NCI-H1436 treated with DMSO at 0.1 percent for 48 hours (cell line): ENCODE measurements around the gene BBS1.

ENCODE experiments used
- DNase-seq: peaks from one replicate; lab custom pipeline; 2025; lab: John Stamatoyannopoulos, UW

Gene BBS1

DNA sequence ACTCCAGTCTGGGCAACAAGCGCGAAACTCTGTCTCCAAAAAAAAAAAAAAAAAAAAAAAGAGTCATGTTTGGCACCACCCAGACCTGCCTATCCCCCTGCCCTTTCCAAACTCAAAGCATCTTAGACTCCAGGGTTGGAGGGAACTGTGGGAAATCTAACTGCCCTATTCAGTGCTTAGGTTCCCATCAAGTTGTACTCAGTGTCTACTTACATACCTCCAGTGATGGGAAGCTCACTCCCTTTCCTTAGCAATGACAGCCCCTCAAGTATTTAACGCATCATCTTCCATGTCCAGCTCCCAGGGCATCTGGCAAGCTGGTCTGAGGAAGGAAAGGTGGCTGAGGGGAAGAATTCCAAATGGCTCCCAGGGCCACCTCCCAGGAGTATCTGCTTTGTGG, 39.3 kb downstream of the BBS1 start:
- DNase-seq: no peak

DNA sequence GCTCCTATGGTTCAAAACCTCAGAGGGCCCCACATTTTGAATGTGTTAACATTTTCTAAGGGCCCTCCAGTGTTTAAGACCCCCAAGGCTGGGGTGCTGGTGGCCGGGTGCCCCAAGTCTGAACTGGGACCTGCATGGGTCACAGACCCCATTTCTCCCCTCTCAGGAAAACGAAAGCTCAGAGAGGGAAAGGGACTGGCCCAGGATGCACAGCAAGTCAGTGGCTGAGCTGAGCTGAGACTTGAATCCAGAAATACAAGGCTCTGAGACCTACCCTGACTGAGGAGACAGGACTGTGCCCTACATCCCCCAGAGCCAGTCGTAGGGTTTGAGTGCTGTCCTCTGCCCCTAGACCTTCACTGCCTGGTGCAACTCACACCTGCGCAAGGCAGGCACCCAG, 40.5 kb downstream of the BBS1 start:
- DNase-seq: no peak

DNA sequence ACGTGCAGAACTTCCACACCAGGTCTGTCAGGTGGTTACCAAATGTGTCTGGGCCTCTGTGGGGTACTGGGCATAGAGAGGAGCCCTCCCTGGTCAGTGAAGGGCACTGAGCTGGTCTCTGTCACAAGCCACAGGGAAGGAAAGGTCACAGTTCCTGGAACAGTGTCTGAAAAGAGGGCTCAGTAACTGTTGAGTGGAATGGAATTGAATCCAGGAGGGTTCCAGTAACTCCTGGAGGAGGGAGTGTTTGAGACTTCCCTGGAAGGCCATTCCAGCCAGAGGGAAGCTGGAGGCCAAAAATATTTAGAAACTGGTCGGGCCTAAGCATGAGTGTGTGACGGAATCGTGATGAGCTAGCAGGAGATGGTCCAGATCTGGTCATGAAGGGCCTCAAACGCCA, 44.2 kb downstream of the BBS1 start:
- DNase-seq: no peak

GRCh38 chr11:66555416-66555815, 45.0 kb downstream of the BBS1 start:
- no peak for DNase-seq

DNA sequence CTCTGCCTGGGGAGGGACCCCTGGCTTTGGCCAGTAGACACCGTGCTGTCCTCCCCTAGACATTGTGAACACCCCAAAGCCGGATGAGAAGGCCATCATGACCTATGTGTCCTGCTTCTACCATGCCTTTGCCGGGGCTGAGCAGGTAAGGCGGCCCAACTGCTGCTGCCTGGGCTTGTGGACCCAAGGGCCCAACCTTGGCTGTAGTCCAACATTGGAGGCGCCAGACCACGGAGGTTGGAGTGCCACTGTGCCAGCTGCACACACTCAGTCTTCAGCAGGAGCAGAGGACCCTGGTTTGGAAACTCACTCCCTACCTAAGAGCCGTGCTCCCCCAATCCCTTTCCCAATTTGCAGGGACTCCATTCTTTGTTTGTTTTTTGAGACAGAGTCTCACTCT, 45.7 kb downstream of the BBS1 start:
- no peak for DNase-seq

DNA sequence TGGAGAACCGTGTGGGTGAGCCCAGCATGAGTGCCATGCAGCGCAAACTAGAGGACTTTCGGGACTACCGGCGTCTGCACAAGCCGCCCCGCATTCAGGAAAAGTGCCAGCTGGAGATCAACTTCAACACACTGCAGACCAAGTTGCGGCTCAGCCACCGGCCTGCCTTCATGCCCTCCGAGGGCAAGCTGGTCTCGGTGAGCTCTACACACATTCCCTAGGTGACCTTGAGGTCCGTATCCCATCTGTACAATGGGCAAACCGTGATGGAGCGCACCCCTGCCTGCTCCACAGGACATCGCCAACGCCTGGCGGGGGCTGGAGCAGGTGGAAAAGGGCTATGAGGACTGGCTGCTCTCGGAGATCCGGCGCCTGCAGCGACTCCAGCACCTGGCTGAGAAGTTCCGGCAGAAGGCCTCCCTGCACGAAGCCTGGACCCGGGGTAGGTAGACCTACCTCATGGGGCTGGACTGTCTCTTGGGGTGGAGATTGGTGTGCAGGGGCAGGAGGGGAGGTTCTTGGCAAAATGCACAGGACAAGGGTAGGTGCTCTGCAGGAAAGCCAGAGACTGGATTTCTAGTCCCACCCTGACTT, 47.4 kb downstream of the BBS1 start:
- no peak for DNase-seq

GRCh38 chr11:66559142-66559865, 48.9 kb downstream of the BBS1 start:
- DNase-seq: no peak

- DNase-seq: no peak
These were observed 49.6 kb downstream of the BBS1 start for GRCh38 chr11:66559866-66560676.

- no peak for DNase-seq
These were observed 50.9 kb downstream of the BBS1 start for GRCh38 chr11:66561178-66561974.

GRCh38 chr11:66561975-66562248, 51.5 kb downstream of the BBS1 start:
- no peak for DNase-seq

- no peak for DNase-seq
These were observed 51.8 kb downstream of the BBS1 start for GRCh38 chr11:66562275-66562674.

DNA sequence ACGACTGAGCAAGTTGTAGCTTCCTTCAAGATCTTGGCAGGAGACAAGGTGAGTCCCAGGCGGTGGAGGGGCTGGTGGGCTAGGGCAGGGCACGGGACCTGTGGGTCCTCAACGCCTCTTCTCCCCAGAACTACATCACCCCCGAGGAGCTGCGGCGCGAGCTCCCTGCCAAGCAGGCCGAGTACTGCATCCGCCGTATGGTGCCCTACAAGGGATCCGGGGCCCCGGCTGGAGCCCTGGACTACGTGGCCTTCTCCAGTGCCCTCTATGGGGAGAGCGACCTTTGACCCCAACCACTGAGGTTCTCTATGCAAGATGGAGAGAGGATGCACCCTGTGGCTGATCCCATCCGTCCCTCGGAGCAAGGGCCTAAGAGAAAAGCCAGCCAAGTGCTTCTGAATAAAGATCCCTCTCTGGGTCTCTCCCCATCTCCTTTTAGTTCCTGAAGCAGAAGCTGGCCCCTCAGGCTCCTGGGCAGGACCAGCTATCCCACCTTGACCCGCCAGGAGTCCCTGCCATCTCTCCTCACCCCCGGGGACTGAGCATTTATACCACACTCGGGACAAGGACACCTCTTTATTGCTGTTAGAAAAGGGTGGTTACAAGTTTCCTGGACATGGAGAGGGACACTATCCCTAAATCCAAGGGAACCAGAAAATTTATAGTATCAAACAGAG, 52.6 kb downstream of the BBS1 start:
- DNase-seq: no peak

- no peak for DNase-seq
These were observed 53.4 kb downstream of the BBS1 start for GRCh38 chr11:66563832-66564231.

DNA sequence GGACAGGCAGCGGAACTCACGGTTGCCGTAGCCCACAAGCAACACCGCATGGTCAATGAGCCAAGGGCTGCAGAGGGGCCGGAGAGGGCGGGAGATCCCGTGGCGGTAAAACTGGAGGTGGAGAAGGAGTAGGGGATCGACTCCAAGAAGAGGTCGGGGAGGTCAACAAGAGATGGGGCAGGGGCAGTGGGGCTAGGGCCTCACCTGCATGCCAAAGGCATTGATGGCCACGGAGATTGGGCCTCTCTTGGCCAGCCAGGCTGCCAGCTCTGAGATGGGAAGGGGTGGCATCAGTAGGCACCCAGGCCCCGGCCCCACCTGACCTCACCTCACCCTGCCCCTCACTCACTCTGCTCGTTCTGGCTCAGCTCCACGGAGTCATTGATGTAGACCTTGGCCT, 54.1 kb downstream of the BBS1 start:
- no peak for DNase-seq

GRCh38 chr11:66564984-66565383, 54.5 kb downstream of the BBS1 start:
- no peak for DNase-seq

GRCh38 chr11:66566221-66566620, 55.8 kb downstream of the BBS1 start:
- no peak for DNase-seq

GRCh38 chr11:66567787-66568123, 57.3 kb downstream of the BBS1 start:
- no peak for DNase-seq

- DNase-seq: no peak
These were observed 57.9 kb downstream of the BBS1 start, which contains the start of gene CTSF for GRCh38 chr11:66568124-66568916. Gene CTSF (minus strand): TSS chr11:66568606. CDS start chr11:66568486, 120 bp downstream.

- no peak for DNase-seq
These were observed 58.6 kb downstream of the BBS1 start for GRCh38 chr11:66569076-66569475.

DNA sequence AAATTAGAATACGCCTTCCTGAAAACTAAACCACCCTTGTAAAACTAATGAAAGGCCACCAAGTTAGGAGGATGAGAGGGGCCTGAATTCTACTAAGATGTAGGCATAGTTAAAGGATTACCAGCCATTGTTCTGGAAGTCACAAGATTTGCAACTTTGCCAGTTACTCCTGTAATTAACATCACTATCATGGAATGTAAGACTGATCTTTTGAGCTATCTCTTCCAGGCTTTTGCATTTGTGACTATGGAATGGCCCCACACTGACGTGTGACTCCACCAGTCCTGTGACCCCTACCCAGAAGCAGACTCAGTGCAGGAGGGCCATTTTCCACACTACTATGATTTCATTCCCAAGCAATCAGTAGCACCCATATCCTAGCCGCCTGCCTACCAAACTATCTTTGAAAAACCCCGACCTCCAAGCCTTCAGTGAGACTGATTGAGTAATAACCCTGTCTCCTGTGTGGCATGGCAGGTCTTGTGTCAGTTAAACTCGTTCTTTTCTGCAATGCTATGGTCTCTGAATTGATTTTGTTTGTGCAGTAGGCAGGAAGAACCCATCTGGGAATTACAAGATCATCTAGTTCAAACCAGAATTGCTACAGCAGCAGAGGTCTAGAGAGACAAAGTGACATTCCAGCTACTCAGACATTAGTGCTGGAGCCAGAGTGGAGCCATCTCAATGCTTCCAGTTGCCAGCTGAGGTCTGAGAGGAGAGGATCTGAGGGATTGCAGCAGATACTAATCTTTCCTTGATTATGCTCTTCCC, 59.8 kb downstream of the BBS1 start:
- no peak for DNase-seq

- DNase-seq: no peak
These were observed 60.4 kb downstream of the BBS1 start for GRCh38 chr11:66570850-66571180.
